SK-N-DZ (cell line): Measurements from ENCODE around the gene PAEP.
"Not testable (repeated sequence)": the region's sequence is repeated elsewhere in the genome, so short reads cannot be mapped to it uniquely, and the experiment has no call there.

ENCODE experiments used
- DNase-seq: peaks from one replicate; pipeline ENCODE4 v3.0.0-alpha.2; 2015; ENCODE audit warnings: low spot score

The PAEP gene

GRCh38 chr9:135549478-135550343 lies 11.8 kb upstream of the PAEP start:
- not testable (repeated sequence) for DNase-seq

- DNase-seq = no peak
Observed at GRCh38 chr9:135550344-135550918, 11.1 kb upstream of the PAEP start.

- DNase-seq = no peak
Observed at GRCh38 chr9:135551031-135551430, 10.5 kb upstream of the PAEP start.

- no peak for DNase-seq
Observed at GRCh38 chr9:135551456-135551855, 10.1 kb upstream of the PAEP start.

GRCh38 chr9:135552021-135552697 lies 9.4 kb upstream of the PAEP start:
- DNase-seq = no peak

GRCh38 chr9:135552698-135553171 lies 8.8 kb upstream of the PAEP start:
- DNase-seq = no peak

- DNase-seq = no peak
Observed at GRCh38 chr9:135554718-135555117, 6.8 kb upstream of the PAEP start.

GRCh38 chr9:135555203-135555602 lies 6.4 kb upstream of the PAEP start:
- DNase-seq = no peak

- DNase-seq = no peak
Observed at GRCh38 chr9:135555910-135556309, 5.6 kb upstream of the PAEP start.

GRCh38 chr9:135559606-135560005 lies 1.9 kb upstream of the PAEP start:
- DNase-seq = no peak

GRCh38 chr9:135562235-135562745 lies 734 bp downstream of the PAEP start:
- no peak for DNase-seq

GRCh38 chr9:135563039-135563476 lies 1.5 kb downstream of the PAEP start:
- DNase-seq = no peak

GRCh38 chr9:135563858-135564257 lies 2.3 kb downstream of the PAEP start:
- DNase-seq = no peak

GRCh38 chr9:135565141-135565628 lies 3.6 kb downstream of the PAEP start:
- no peak for DNase-seq

GRCh38 chr9:135565636-135566035 lies 4.1 kb downstream of the PAEP start:
- DNase-seq = no peak

GRCh38 chr9:135566552-135566951 lies 5.0 kb downstream of the PAEP start:
- no peak for DNase-seq

- no peak for DNase-seq
Observed at GRCh38 chr9:135567311-135567710, 5.8 kb downstream of the PAEP start.

- DNase-seq = no peak
Observed at GRCh38 chr9:135568026-135568425, 6.5 kb downstream of the PAEP start.

- no peak for DNase-seq
Observed at GRCh38 chr9:135570456-135570855, 8.9 kb downstream of the PAEP start.

- DNase-seq = no peak
Observed at GRCh38 chr9:135572233-135572632, 10.7 kb downstream of the PAEP start.

- DNase-seq = no peak
Observed at GRCh38 chr9:135573124-135573523, 11.6 kb downstream of the PAEP start.

GRCh38 chr9:135574331-135574730 lies 12.8 kb downstream of the PAEP start:
- DNase-seq = no peak
